GM20000 (cell line): ENCODE measurements around the gene ANKH.

Source experiments
- DNase-seq: peaks from one replicate; pipeline ENCODE4 v3.0.0; 2012; ENCODE audit warnings: low spot score
- TF ChIP-seq, protein P1 (sequence below): IDR thresholded peaks from 2 replicates; pipeline ENCODE4 v1.5.1; 2012; ENCODE audit warnings: mild to moderate bottlenecking, control low read depth; ENCODE audit errors: extremely low read depth, missing control alignments

ANKH gene

DNA sequence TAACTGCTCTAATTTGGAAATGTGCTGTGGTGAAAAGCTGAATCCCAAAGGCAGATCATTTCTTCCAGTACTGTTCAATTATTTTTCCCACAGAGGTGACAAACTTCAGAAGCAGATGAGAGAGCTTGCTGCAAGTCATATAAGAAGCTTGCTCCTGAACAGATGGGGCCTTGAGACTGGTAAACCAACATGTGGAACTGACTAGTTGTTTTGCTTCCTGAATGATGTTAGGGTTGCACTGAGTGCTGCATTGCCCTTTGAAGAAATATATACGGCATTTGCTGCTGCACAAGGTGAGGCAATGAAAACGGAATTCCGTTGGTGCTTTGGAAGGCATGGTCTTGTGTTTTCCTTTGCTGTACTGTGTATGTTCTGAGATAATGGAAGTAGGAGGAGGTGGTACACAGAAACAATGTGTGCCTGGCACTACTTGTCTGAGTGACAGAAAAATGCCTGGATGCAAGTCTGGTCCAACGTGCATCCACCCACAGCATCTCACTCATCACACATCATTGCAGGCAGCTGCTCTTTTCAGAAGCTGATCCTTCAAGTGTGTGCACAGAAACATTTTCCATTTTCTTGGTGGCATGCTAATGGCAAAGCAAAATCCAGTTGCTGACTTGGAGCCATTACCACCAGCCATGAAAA is 76.9 kb downstream of the ANKH start:
- TF ChIP-seq, protein P1, sequence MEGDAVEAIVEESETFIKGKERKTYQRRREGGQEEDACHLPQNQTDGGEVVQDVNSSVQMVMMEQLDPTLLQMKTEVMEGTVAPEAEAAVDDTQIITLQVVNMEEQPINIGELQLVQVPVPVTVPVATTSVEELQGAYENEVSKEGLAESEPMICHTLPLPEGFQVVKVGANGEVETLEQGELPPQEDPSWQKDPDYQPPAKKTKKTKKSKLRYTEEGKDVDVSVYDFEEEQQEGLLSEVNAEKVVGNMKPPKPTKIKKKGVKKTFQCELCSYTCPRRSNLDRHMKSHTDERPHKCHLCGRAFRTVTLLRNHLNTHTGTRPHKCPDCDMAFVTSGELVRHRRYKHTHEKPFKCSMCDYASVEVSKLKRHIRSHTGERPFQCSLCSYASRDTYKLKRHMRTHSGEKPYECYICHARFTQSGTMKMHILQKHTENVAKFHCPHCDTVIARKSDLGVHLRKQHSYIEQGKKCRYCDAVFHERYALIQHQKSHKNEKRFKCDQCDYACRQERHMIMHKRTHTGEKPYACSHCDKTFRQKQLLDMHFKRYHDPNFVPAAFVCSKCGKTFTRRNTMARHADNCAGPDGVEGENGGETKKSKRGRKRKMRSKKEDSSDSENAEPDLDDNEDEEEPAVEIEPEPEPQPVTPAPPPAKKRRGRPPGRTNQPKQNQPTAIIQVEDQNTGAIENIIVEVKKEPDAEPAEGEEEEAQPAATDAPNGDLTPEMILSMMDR, result no peak
- DNase-seq, result no peak

GRCh38 chr5:14793851-14794250 is 77.7 kb downstream of the ANKH start:
- TF ChIP-seq, protein P1, result no peak

DNA sequence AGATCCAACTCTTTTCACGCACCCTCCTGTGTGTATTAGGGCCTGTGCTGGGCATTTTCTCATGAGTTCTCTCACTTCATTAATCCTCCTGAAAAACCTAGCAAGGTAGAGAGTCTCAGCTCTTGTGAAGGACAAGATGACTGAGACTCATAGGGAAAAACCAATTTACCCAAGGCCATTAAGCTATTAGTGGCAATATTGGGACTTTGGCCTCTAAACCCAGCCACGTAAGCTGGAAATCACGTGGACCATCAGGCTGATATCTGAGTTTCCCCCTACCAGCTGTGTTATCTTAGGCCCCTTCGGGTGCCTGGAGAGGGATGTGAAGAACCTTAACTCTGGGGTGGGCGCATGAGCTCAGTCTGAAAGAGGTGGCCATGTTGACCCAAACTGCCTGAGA is 80.7 kb downstream of the ANKH start:
- DNase-seq, result no peak
- TF ChIP-seq, protein P1, result no peak

More at GRCh38 chr5:14793851-14794250, 77.7 kb downstream of the ANKH start:
- no peak for DNase-seq

DNA sequence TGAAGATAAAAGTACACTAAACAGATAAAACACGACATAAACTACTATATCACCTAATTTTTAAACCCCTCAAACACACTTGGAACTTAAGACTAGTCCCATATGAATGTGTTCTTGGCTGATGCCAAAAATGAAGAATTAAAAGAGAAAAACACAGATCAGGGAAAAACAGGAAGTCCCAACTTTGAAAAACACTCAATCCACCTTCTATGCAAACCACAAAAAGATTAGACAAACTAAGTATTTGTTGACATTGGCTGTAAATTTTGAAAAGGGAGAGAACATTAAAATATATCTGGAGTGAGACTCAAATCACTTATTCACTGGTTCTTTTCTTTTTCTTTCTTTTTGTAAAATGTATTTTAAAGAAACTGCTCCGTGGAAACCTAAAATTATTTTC is 81.4 kb downstream of the ANKH start:
- TF ChIP-seq, protein P1, result no peak
- no peak for DNase-seq

- TF ChIP-seq, protein P1, result no peak
Observed at GRCh38 chr5:14787801-14788579, 83.6 kb downstream of the ANKH start.

GRCh38 chr5:14783691-14784090 is 87.9 kb downstream of the ANKH start:
- TF ChIP-seq, protein P1, result no peak
- DNase-seq, result no peak

More at GRCh38 chr5:14787801-14788579, 83.6 kb downstream of the ANKH start:
- no peak for DNase-seq

DNA sequence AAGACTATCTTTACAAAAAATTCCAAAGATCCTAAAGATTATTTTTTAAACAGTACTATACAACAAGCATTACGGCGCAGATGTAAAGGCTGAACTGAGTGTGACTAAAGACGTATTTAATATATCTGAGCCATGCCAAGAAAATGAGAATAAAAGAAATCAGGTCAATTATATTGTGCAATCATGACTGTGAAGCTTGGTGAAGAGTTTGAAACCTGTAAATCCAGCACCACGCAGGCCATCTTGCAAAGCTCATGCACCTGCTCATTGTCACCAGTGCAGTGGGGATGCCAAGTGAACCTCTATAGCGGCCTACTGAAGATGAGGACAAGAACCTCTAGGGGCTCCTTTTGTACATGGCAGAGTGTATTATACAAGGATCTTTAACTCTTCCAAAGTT is 89.0 kb downstream of the ANKH start:
- DNase-seq, result no peak
- TF ChIP-seq, protein P1, result no peak
